GM18505 (cell line): ENCODE data around the gene ENTREP1.
A peak's percentile ranks its signal among the peaks of the same experiment; 100 is the strongest.

ENCODE experiments used
- ATAC-seq: cut with Tn5 transposase; IDR thresholded peaks from one replicate; pipeline ENCODE4 v1.9.1; 2021; ENCODE audit not compliant: unreplicated experiment
- POLR2A ChIP-seq: IDR thresholded peaks from 4 replicates; pipeline ENCODE4 v1.6.1; 2011; ENCODE audit warnings: borderline replicate concordance; ENCODE audit not compliant: insufficient read depth, insufficient read length; ENCODE audit errors: extremely low read depth

ENTREP1 gene

GRCh38 chr9:69307446-69308205 is 17.4 kb upstream of the ENTREP1 start:
- ATAC-seq = no peak
- no peak for TF ChIP-seq POLR2A

GRCh38 chr9:69308206-69308931 is 16.6 kb upstream of the ENTREP1 start:
- no peak for TF ChIP-seq POLR2A

GRCh38 chr9:69313175-69313574 is 11.8 kb upstream of the ENTREP1 start:
- no peak for ATAC-seq
- TF ChIP-seq POLR2A = no peak

More at GRCh38 chr9:69308206-69308931, 16.6 kb upstream of the ENTREP1 start:
- no peak for ATAC-seq

- TF ChIP-seq POLR2A = no peak
- no peak for ATAC-seq
Observed at GRCh38 chr9:69314547-69314946, 10.5 kb upstream of the ENTREP1 start.

- TF ChIP-seq POLR2A = no peak
- ATAC-seq = no peak
Observed at GRCh38 chr9:69317081-69317480, 7.9 kb upstream of the ENTREP1 start.

- ATAC-seq = peak; percentile 88
- TF ChIP-seq POLR2A = no peak
Observed at GRCh38 chr9:69317894-69318293, 7.1 kb upstream of the ENTREP1 start.

GRCh38 chr9:69319324-69320025 is 5.5 kb upstream of the ENTREP1 start:
- no peak for ATAC-seq
- no peak for TF ChIP-seq POLR2A

- no peak for ATAC-seq
- TF ChIP-seq POLR2A = no peak
Observed at GRCh38 chr9:69322256-69322655, 2.8 kb upstream of the ENTREP1 start.

- no peak for TF ChIP-seq POLR2A
Observed at GRCh38 chr9:69323861-69324260, 1.2 kb upstream of the ENTREP1 start.

GRCh38 chr9:69325409-69326212 is 596 bp downstream of the ENTREP1 start:
- no peak for ATAC-seq
- TF ChIP-seq POLR2A = no peak

More at GRCh38 chr9:69323861-69324260, 1.2 kb upstream of the ENTREP1 start:
- ATAC-seq = no peak

GRCh38 chr9:69326261-69326660 is 1.2 kb downstream of the ENTREP1 start:
- no peak for ATAC-seq
- no peak for TF ChIP-seq POLR2A

GRCh38 chr9:69330580-69330979 is 5.6 kb downstream of the ENTREP1 start:
- ATAC-seq = no peak
- no peak for TF ChIP-seq POLR2A

- TF ChIP-seq POLR2A = no peak
- no peak for ATAC-seq
Observed at GRCh38 chr9:69331444-69331843, 6.4 kb downstream of the ENTREP1 start.
